Fibroblast of villous mesenchyme (primary cell): ENCODE measurements around the gene SOCS1. TPM values are rescaled to one million over a fixed set of nuclear protein-coding genes. Genes with fewer than 3 reads are reported as not detected.

ENCODE experiments used
- DNase-seq: peaks from one replicate; pipeline ENCODE4 v3.0.0-alpha.2; 2010; ENCODE audit warnings: low read depth
- H3K4me3 ChIP-seq: 2 replicates; pipeline ENCODE4 v1.5.1; 2011; ENCODE audit warnings: low read depth, mild to moderate bottlenecking, low read length
- total RNA-seq: library from RNA; depleted of rRNA; stranded (reverse); fragments of >200 nt; gene quantifications from 2 replicates; pipeline ENCODE4 v1.2.3, GENCODE V29; 2012
- TF ChIP-seq, protein P1 (sequence below): IDR thresholded peaks from 2 replicates; pipeline ENCODE4 v1.5.1; 2012; ENCODE audit warnings: low read depth, mild to moderate bottlenecking, low read length; ENCODE audit not compliant: insufficient read depth

SOCS1 gene, protein sequence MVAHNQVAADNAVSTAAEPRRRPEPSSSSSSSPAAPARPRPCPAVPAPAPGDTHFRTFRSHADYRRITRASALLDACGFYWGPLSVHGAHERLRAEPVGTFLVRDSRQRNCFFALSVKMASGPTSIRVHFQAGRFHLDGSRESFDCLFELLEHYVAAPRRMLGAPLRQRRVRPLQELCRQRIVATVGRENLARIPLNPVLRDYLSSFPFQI
- total RNA-seq, result 18.4 and 29.4 TPM in 2 replicates

DNA sequence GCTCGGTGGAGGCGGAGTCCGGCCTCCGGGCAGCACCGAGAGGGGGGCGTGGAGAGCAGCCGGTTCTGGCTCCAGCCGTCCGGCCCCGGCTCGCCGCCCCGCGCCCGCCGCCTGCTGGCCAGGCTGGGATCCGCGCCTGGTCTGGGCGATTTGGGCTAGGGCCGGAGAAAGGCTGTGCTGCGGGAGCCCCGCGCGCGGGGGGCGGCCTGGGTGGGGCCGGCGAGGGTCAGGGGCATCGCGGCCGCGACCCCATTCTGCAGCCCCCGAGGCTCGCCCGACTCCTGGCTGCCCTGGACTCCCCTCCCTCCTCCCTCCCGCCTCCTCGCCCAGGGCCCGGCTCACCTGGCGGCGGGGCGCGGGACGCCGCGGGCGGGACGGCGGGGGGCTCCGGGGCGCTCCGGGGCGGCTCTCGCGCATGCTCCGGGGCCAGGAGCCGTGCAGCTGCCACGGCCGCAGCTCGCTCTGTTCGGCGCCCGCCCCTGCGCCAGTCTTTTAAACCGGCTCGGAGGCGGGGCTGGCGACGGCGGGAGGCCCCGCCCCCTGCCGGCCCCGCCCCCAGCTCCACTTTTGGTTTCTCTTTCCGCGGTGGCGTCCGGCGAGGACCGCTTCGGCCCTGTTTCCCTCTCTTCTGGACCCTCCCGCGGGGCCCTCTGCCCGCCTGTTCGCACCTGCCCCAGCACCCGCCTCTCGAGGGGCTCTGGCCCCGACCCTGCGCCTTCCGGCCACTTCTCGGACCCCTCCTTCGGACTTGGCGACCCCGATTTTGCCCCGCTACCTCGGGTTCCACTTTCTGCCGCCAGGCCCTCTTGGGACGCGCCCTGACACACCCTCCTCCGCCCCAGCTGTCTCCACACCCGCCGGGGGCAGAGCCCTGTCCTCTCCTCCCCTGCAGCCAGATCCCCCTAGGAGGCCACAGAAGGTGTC lies at the start of gene SOCS1:
SOCS1 (minus strand) TSS at position 468 of the 924 bp plus-strand sequence. CDS start 726 bp downstream, outside the sequence.
- peak; percentile 91 for DNase-seq
- TF ChIP-seq, protein P1, sequence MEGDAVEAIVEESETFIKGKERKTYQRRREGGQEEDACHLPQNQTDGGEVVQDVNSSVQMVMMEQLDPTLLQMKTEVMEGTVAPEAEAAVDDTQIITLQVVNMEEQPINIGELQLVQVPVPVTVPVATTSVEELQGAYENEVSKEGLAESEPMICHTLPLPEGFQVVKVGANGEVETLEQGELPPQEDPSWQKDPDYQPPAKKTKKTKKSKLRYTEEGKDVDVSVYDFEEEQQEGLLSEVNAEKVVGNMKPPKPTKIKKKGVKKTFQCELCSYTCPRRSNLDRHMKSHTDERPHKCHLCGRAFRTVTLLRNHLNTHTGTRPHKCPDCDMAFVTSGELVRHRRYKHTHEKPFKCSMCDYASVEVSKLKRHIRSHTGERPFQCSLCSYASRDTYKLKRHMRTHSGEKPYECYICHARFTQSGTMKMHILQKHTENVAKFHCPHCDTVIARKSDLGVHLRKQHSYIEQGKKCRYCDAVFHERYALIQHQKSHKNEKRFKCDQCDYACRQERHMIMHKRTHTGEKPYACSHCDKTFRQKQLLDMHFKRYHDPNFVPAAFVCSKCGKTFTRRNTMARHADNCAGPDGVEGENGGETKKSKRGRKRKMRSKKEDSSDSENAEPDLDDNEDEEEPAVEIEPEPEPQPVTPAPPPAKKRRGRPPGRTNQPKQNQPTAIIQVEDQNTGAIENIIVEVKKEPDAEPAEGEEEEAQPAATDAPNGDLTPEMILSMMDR, result peak; percentile 77
- H3K4me3 ChIP-seq, result peak within 1 kb of the TSS; percentile 76

DNA sequence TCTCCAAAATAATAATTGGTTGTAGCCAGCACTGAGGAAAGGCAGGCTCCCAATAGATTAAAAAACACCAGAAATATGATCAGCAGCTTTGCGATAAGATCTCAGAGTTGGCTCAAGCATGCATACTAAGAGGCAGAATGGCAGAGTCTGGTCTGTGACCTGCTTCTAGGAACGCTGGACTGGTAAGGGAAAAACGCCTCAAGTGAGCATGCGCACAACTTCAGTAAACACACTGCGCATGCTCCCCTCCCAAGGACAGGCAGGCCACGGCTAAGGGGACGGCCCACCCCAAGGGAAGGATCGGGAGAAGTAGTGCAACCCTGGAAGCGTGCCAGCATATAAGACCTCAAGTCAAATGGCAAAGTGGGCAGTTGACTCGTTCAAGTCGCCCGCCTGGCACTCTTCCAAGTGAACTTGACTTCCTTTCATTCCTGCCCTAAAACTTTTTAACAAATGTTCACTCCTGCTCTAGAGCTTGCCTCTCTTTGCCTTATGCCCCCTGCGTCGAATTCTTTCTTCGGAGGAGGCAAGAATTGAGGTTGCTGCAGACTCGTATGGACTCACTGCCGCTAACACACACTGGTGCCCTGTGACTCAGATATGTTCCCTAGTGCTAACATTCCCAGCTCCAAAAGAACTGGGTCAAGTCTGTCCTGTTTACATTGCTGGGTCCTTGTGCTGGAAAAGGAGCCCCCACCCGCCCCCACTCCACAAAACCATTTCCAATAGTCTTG lies 47.6 kb upstream of the SOCS1 start:
- DNase-seq, result peak; percentile 54
- TF ChIP-seq, protein P1, result no peak

DNA sequence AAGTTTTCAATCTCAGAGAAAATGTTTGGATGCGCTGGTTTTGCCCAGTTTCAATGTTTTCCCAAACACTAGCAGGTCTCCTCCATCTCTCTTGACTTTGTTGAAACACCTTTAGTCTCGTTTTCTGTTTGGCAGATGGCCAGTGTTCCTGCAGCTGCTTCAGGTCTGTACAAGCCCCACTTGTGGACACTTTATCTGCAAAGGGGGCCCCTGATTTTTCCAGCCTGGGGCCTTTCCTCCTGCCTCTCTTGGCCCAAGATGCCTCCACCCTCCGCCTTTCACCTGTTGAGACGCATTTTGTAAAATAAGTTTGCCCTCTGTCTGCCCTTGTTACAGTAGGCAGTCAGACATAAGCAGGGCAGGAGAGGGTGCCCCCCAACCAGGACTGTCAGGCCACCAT lies 47.0 kb upstream of the SOCS1 start:
- H3K4me3 ChIP-seq, result no peak overlapping the region
- no peak for DNase-seq
- TF ChIP-seq, protein P1, result no peak

More for the DNA sequence above, 47.6 kb upstream of the SOCS1 start:
- H3K4me3 ChIP-seq, result no peak overlapping the region

DNA sequence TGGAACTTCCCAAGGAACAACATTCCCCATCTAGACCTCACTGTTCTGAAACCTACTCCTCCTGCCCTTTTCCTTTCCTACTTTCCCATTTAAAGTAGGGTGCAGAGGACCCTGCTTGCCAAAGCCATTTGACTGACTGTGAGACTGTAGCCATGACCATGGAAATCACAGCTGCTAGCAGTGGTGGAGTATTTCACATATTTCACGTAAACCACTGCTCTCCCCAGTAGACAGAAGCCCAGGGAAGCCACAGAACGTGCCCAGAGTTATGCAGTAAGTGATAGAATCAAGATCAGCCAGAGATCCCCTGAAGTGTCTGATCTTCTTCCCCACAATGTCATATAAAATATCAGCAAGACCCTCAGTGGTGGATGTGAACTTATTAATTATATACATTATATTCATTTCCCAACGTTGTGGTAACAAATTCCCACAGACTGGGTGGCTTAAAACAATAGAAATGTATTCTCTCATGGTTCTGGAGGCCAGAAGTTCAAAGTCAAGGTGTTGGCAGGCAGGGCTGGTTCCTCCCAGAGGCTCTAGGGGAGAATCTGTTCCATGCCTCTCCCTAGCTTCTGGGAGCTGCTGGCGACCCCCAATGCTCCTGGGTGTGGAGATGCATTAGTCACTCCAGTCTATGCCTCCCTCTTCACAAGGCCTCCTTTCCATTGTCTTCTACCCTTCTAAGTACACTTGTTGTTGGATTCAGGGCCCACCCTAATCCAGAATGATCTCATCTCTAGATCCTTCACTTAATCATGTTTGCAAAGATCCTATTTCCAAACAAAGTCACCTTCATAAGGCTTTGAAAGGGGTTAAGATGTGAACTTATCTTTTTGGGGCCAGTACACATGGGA lies 45.9 kb upstream of the SOCS1 start:
- TF ChIP-seq, protein P1, result no peak
- DNase-seq, result no peak
- H3K4me3 ChIP-seq, result no peak overlapping the region

DNA sequence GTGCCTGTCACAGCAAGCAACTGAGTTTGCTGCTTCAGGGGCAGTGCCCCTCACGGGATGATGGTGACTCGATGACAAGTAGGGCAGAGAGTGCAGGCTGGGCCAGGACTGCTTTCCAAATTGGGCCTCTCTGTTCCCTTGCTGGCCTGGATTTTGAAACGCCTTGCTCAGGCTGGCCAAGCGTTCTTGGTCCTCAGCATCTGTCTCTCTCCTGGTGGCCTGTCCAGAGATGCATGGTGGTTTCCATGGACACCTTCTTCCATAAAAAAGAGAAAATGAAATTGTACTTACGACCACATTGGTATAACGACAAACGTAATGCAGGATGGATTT lies 44.5 kb upstream of the SOCS1 start:
- H3K4me3 ChIP-seq, result no peak overlapping the region
- no peak for DNase-seq
- TF ChIP-seq, protein P1, result no peak
